Stimulated activated CD8-positive, alpha-beta memory T cell treated with anti-CD3 and anti-CD28 coated beads, Interleukin-4, amount 100 ng/mL, for 48 hours (primary cell): ENCODE measurements around the gene PRLH.

ENCODE experiments used
- DNase-seq: peaks from one replicate; pipeline ENCODE4 v3.0.0-alpha.2; 2020

PRLH gene

GRCh38 chr2:237567276-237568029 is 1.1 kb downstream of the PRLH start:
- DNase-seq, result no peak

- DNase-seq, result no peak
These were observed 1.8 kb downstream of the PRLH start for GRCh38 chr2:237568121-237568660.

- DNase-seq, result no peak
These were observed 2.7 kb downstream of the PRLH start for GRCh38 chr2:237569041-237569440.

- DNase-seq, result no peak
These were observed 3.5 kb downstream of the PRLH start for GRCh38 chr2:237569896-237570295.

- no peak for DNase-seq
These were observed 4.5 kb downstream of the PRLH start for GRCh38 chr2:237570776-237571335.

GRCh38 chr2:237571551-237571950 is 5.2 kb downstream of the PRLH start:
- no peak for DNase-seq

GRCh38 chr2:237572021-237572741 is 5.8 kb downstream of the PRLH start:
- peak; percentile 97 for DNase-seq

- no peak for DNase-seq
These were observed 6.3 kb downstream of the PRLH start for GRCh38 chr2:237572742-237573101.

GRCh38 chr2:237573721-237574415 is 7.5 kb downstream of the PRLH start:
- no peak for DNase-seq

- no peak for DNase-seq
These were observed 8.1 kb downstream of the PRLH start for GRCh38 chr2:237574467-237574866.

- no peak for DNase-seq
These were observed 8.8 kb downstream of the PRLH start for GRCh38 chr2:237574894-237575868.

GRCh38 chr2:237575869-237576862 is 9.8 kb downstream of the PRLH start:
- DNase-seq, result no peak

GRCh38 chr2:237576974-237577373 is 10.6 kb downstream of the PRLH start:
- no peak for DNase-seq

- DNase-seq, result no peak
These were observed 11.1 kb downstream of the PRLH start for GRCh38 chr2:237577458-237577857.

- DNase-seq, result no peak
These were observed 11.8 kb downstream of the PRLH start for GRCh38 chr2:237577956-237578870.

- no peak for DNase-seq
These were observed 15.0 kb downstream of the PRLH start for GRCh38 chr2:237581326-237581725.

- DNase-seq, result peak; percentile 66
These were observed 15.7 kb downstream of the PRLH start for GRCh38 chr2:237581751-237582746.
